PFSK-1 (cell line): ENCODE measurements around the gene TRPC4.

Experiments used
- FOXP2 ChIP-seq: optimal IDR thresholded peaks from 2 replicates; pipeline ENCODE3; 2011; ENCODE audit warnings: borderline replicate concordance, control low read depth, inconsistent platforms; ENCODE audit not compliant: insufficient read depth; ENCODE audit errors: extremely low read length, extremely low read depth
- POLR2AphosphoS5 ChIP-seq: IDR thresholded peaks from 2 replicates; pipeline ENCODE4 v1.6.1; 2012; ENCODE audit warnings: low read depth, mild to moderate bottlenecking, control low read depth, low read length, moderate library complexity
- SIN3A ChIP-seq: IDR thresholded peaks from 2 replicates; pipeline ENCODE4 v1.6.1; 2012; ENCODE audit warnings: mild to moderate bottlenecking, low read length, moderate library complexity, borderline replicate concordance; ENCODE audit not compliant: insufficient read depth
- TAF1 ChIP-seq: IDR thresholded peaks from 2 replicates; pipeline ENCODE4 v1.6.1; 2012; ENCODE audit warnings: low read length, control low read depth, borderline replicate concordance; ENCODE audit not compliant: insufficient read depth
- TF ChIP-seq, protein P1 (sequence below), 2 experiments: IDR thresholded peaks; 2 replicates each; pipeline versions ENCODE4 v1.6.1 to v1.8.0; 2011 to 2012; ENCODE audit warnings: low read depth in 2 of 2, low read length in 2 of 2, control low read depth in 1 of 2, inconsistent platforms in 1 of 2, mild to moderate bottlenecking in 1 of 2, moderate library complexity in 1 of 2; ENCODE audit not compliant: insufficient read depth in 1 of 2

DNA sequence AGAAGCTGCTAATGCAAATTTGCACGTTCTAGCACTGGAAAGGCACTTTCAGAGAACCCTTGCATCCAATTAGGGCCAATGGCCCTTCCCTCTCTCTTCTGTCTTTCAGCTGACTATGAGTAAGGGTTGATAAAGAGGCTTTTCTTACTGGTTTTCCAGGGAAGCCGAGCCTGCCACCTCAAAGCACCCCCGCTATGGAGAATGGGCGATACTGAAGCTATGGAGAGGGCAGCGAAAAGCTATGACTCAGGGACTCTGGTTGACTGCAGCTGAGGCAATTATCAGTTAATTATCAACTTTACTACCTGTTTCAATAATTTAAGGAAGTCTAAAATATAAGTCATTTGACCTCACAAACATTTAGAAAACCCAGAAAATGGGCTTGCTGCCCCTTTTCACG, 115.8 kb downstream of the TRPC4 start:
- TF ChIP-seq, protein P1, sequence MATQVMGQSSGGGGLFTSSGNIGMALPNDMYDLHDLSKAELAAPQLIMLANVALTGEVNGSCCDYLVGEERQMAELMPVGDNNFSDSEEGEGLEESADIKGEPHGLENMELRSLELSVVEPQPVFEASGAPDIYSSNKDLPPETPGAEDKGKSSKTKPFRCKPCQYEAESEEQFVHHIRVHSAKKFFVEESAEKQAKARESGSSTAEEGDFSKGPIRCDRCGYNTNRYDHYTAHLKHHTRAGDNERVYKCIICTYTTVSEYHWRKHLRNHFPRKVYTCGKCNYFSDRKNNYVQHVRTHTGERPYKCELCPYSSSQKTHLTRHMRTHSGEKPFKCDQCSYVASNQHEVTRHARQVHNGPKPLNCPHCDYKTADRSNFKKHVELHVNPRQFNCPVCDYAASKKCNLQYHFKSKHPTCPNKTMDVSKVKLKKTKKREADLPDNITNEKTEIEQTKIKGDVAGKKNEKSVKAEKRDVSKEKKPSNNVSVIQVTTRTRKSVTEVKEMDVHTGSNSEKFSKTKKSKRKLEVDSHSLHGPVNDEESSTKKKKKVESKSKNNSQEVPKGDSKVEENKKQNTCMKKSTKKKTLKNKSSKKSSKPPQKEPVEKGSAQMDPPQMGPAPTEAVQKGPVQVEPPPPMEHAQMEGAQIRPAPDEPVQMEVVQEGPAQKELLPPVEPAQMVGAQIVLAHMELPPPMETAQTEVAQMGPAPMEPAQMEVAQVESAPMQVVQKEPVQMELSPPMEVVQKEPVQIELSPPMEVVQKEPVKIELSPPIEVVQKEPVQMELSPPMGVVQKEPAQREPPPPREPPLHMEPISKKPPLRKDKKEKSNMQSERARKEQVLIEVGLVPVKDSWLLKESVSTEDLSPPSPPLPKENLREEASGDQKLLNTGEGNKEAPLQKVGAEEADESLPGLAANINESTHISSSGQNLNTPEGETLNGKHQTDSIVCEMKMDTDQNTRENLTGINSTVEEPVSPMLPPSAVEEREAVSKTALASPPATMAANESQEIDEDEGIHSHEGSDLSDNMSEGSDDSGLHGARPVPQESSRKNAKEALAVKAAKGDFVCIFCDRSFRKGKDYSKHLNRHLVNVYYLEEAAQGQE (IDR thresholded peaks at IDR 0.05; ENCODE audit: insufficient read depth in 1 of 2, low read depth in 2 of 2, low read length in 2 of 2): no peak
- TF ChIP-seq POLR2AphosphoS5 (no peak), SIN3A (no peak), TAF1 (no peak), FOXP2 (no peak)
